Loucy (cell line): ENCODE data around the gene XNDC1N.

ENCODE experiments used
- H2AFZ ChIP-seq: fragments of 200-600 bp; sonication (generic); 2 replicates; pipeline ENCODE4 v1.6.0; 2016; ENCODE audit warnings: antibody characterized with exemption, mild to moderate bottlenecking, low read length, moderate library complexity
- H3F3A ChIP-seq: fragments of 200-600 bp; 2 replicates; pipeline ENCODE4 v1.6.0; 2016; ENCODE audit warnings: antibody characterized with exemption, low read depth, mild to moderate bottlenecking
- H3K27me3 ChIP-seq: fragments of 200-600 bp; sonication (generic); 2 replicates; pipeline ENCODE4 v1.6.1; 2014; ENCODE audit warnings: low read length, mild to moderate bottlenecking; ENCODE audit not compliant: insufficient read depth, poor library complexity, severe bottlenecking
- H3K36me3 ChIP-seq: fragments of 200-600 bp; sonication (generic); 2 replicates; pipeline ENCODE4 v1.6.1; 2016; ENCODE audit warnings: low read length; ENCODE audit not compliant: insufficient read depth
- H3K4me1 ChIP-seq: fragments of 200-600 bp; sonication (generic); 2 replicates; pipeline ENCODE4 v1.5.1; 2014; ENCODE audit warnings: low read length, mild to moderate bottlenecking; ENCODE audit not compliant: insufficient read depth, poor library complexity, severe bottlenecking
- H3K4me2 ChIP-seq: fragments of 200-600 bp; sonication (generic); 2 replicates; pipeline ENCODE4 v1.6.0; 2014; ENCODE audit warnings: antibody characterized with exemption, low read length, low read depth, mild to moderate bottlenecking; ENCODE audit not compliant: poor library complexity, severe bottlenecking
- H3K4me3 ChIP-seq: fragments of 200-600 bp; sonication (generic); 2 replicates; pipeline ENCODE4 v1.5.1; 2014; ENCODE audit warnings: low read length, mild to moderate bottlenecking, mixed read lengths; ENCODE audit not compliant: poor library complexity, severe bottlenecking
- H3K79me2 ChIP-seq: fragments of 200-600 bp; sonication (generic); 2 replicates; pipeline ENCODE4 v1.6.1; 2014; ENCODE audit warnings: low read length; ENCODE audit not compliant: insufficient read depth
- H3K9ac ChIP-seq: fragments of 200-600 bp; sonication (generic); 2 replicates; pipeline ENCODE4 v1.6.0; 2014; ENCODE audit warnings: mild to moderate bottlenecking, low read depth, low read length, moderate library complexity; ENCODE audit not compliant: poor library complexity, severe bottlenecking
- H3K9me2 ChIP-seq: fragments of 200-600 bp; sonication (generic); replicated peaks from 2 replicates; pipeline ENCODE4 v1.6.1; 2016; ENCODE audit warnings: low read depth, low read length, mixed read lengths
- H3K9me3 ChIP-seq: fragments of 200-600 bp; sonication (generic); 2 replicates; pipeline ENCODE4 v1.6.1; 2014; ENCODE audit warnings: mild to moderate bottlenecking, antibody characterized with exemption, low read length, low read depth; ENCODE audit not compliant: insufficient read depth
- H4K20me1 ChIP-seq: fragments of 200-600 bp; sonication (generic); 2 replicates; pipeline ENCODE4 v1.6.0; 2014; ENCODE audit warnings: antibody characterized with exemption, low read length, mild to moderate bottlenecking; ENCODE audit not compliant: insufficient read depth, poor library complexity, severe bottlenecking
- EZH2phosphoT487 ChIP-seq: fragments of 200-600 bp; IDR thresholded peaks from 2 replicates; pipeline ENCODE4 v1.6.1; 2018; ENCODE audit warnings: antibody characterized with exemption, mild to moderate bottlenecking, moderate library complexity, borderline replicate concordance
- TF ChIP-seq, protein P1 (sequence below): fragments of 200-600 bp; sonication (generic); conservative IDR thresholded peaks from 2 replicates; pipeline ENCODE4 v1.5.1; 2014; ENCODE audit warnings: mild to moderate bottlenecking, antibody characterized with exemption, low read length

XNDC1N gene

DNA sequence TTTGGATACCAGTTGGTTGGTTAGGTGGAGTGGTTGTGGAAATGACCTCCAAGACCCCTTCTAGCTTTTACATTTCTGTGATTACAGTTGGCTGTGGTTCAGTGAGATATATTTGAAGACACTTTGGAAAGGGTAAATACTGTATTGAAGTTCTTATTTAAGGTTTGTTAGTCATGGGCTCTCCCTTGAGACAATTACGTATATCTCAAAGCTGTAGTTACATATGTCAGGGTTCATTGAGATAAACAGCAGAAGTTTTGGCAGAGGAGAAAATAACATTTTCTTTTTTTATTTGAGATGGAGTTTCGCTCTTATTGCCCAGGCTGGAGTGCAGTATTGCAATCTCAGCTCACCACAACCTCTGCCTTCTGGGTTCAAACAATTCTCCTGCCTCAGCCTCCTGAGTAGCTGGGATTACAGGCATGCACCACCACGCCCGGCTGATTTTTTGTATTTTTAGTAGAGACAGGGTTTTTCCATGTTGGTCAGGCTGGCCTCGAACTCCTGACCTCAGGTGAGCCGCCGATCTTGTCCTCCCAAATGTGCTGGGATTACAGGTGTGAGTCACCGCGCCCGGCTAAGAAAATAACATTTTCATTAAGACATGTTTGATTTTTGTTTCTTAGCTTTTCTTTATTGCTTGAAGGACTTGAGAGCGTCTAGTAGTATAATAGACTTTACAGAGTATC is 2.3 kb upstream of the XNDC1N start:
- Histone ChIP-seq H2AFZ (no peak overlapping the region), H3K9me2 (no peaks in the 10 kb centered on the region), H3K4me2 (peak overlapping the region; percentile 80), H3K79me2 (peaks cover 78% of the 10 kb centered on the region), H3K9ac (peak overlapping the region; percentile 84), H3K4me3 (peak overlapping the region; percentile 75), H3K36me3 (no peaks in the 10 kb centered on the region), H3K4me1 (peaks cover 50% of the 10 kb centered on the region), H3K27me3 (no peaks in the 10 kb centered on the region), H3K9me3 (no peaks in the 10 kb centered on the region), H3F3A (no peaks in the 10 kb centered on the region), H4K20me1 (peaks cover 28% of the 10 kb centered on the region)
- TF ChIP-seq, protein P1, sequence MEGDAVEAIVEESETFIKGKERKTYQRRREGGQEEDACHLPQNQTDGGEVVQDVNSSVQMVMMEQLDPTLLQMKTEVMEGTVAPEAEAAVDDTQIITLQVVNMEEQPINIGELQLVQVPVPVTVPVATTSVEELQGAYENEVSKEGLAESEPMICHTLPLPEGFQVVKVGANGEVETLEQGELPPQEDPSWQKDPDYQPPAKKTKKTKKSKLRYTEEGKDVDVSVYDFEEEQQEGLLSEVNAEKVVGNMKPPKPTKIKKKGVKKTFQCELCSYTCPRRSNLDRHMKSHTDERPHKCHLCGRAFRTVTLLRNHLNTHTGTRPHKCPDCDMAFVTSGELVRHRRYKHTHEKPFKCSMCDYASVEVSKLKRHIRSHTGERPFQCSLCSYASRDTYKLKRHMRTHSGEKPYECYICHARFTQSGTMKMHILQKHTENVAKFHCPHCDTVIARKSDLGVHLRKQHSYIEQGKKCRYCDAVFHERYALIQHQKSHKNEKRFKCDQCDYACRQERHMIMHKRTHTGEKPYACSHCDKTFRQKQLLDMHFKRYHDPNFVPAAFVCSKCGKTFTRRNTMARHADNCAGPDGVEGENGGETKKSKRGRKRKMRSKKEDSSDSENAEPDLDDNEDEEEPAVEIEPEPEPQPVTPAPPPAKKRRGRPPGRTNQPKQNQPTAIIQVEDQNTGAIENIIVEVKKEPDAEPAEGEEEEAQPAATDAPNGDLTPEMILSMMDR, result no peak
- TF ChIP-seq EZH2phosphoT487, result no peak

- Histone ChIP-seq H3K4me2 (peak overlapping the region; percentile 80), H4K20me1 (peaks cover 20% of the 10 kb centered on the region), H3K27me3 (no peaks in the 10 kb centered on the region), H3K4me1 (peaks cover 48% of the 10 kb centered on the region), H3K79me2 (peaks cover 69% of the 10 kb centered on the region), H3K36me3 (no peaks in the 10 kb centered on the region), H3K4me3 (peak overlapping the region; percentile 75), H2AFZ (no peak overlapping the region), H3K9me3 (no peaks in the 10 kb centered on the region), H3F3A (no peaks in the 10 kb centered on the region), H3K9ac (peak overlapping the region; percentile 84), H3K9me2 (no peaks in the 10 kb centered on the region)
- TF ChIP-seq EZH2phosphoT487, result no peak
- TF ChIP-seq, protein P1, result no peak
These were observed 1.1 kb upstream of the XNDC1N start for GRCh38 chr11:71929491-71929890.

GRCh38 chr11:71928737-71929443 is 496 bp upstream of the XNDC1N start, which contains the start of gene RNF121:
Gene RNF121, plus strand, starts transcription at chr11:71929046. Its CDS starts 16 bp downstream, at chr11:71929062.
- Histone ChIP-seq H3K4me3 (peak within 1 kb of the TSS; percentile 75), H3K9me3 (no peaks in the 10 kb centered on the region), H3K79me2 (peaks cover 63% of the 10 kb centered on the region), H3K36me3 (no peaks in the 10 kb centered on the region), H3K9me2 (no peaks in the 10 kb centered on the region), H4K20me1 (peaks cover 18% of the 10 kb centered on the region), H3K4me1 (peaks cover 42% of the 10 kb centered on the region), H3F3A (no peaks in the 10 kb centered on the region), H3K4me2 (peak within 1 kb of the TSS; percentile 80), H3K27me3 (no peaks in the 10 kb centered on the region), H3K9ac (peak within 1 kb of the TSS; percentile 84), H2AFZ (peak within 1 kb of the TSS; percentile 85)
- TF ChIP-seq, protein P1, result no peak
- no peak for TF ChIP-seq EZH2phosphoT487
